HepG2 (cell line): ENCODE results near the gene HS6ST2. TPM values are rescaled to one million over a fixed set of nuclear protein-coding genes. Genes with fewer than 3 reads are reported as not detected.

Source experiments
- BHLHE40 ChIP-seq: IDR thresholded peaks from 2 replicates; pipeline ENCODE4 v1.6.1; 2011; ENCODE audit warnings: low read length, improper control_type of control experiment
- CAMTA2 ChIP-seq: sonication (generic); formaldehyde crosslinking; IDR thresholded peaks from 2 replicates; pipeline ENCODE4 v1.4.0; 2020; ENCODE audit warnings: mild to moderate bottlenecking, missing genetic modification reagents, borderline replicate concordance
- KLF11 ChIP-seq: IDR thresholded peaks from 2 replicates; pipeline ENCODE4 v1.6.1; 2016; ENCODE audit warnings: missing compliant biosample characterization
- PLRG1 ChIP-seq: fragments of 450-650 bp; conservative IDR thresholded peaks from 2 replicates; pipeline ENCODE4 v1.6.1; 2016
- SATB2 ChIP-seq: sonication (generic); formaldehyde crosslinking; IDR thresholded peaks from 2 replicates; pipeline ENCODE4 v1.5.0; 2020; ENCODE audit warnings: missing genetic modification reagents
- SOX6 ChIP-seq, 2 experiments: fragments of 450-650 bp in 1 of 2; sonication (generic) in 1 of 2; formaldehyde crosslinking in 1 of 2; IDR thresholded peaks; 2 replicates each; pipeline versions ENCODE4 v1.4.0 to v1.6.1; 2017 to 2020; ENCODE audit warnings: antibody characterized with exemption in 1 of 2, mild to moderate bottlenecking in 1 of 2, missing genetic modification reagents in 1 of 2
- SP2 ChIP-seq: sonication (generic); formaldehyde crosslinking; IDR thresholded peaks from 2 replicates; pipeline ENCODE4 v1.5.1; 2020; ENCODE audit warnings: mild to moderate bottlenecking, missing genetic modification reagents
- ZIK1 ChIP-seq: sonication (generic); formaldehyde crosslinking; IDR thresholded peaks from 2 replicates; pipeline ENCODE4 v1.5.0; 2020; ENCODE audit warnings: mild to moderate bottlenecking, low read depth, missing genetic modification reagents, borderline replicate concordance
- ZNF230 ChIP-seq: sonication (generic); formaldehyde crosslinking; IDR thresholded peaks from 2 replicates; pipeline ENCODE4 v1.4.0; 2020; ENCODE audit warnings: mild to moderate bottlenecking, missing genetic modification reagents
- ZNF660 ChIP-seq: sonication (generic); formaldehyde crosslinking; IDR thresholded peaks from 2 replicates; pipeline ENCODE4 v1.5.1; 2020; ENCODE audit warnings: mild to moderate bottlenecking, low read depth, missing genetic modification reagents, borderline replicate concordance
- polyA plus RNA-seq, 8 experiments: library from polyadenylated mRNA; depleted of rRNA in 3 of 8; stranded (reverse) in 7 of 8; unstranded in 1 of 8; fragments of >200 nt; fragmentation: Illumina TruSeq in 4 of 8; extraction: Trizol in 4 of 8; gene quantifications; 2 replicates each; pipeline versions ENCODE4 v1.2.1 to v1.2.3, GENCODE V29; 2011 to 2016; ENCODE audit warnings: low read depth in 4 of 8, missing spikeins in 1 of 8, mixed read lengths in 1 of 8; ENCODE audit not compliant: insufficient read depth in 1 of 8
- total RNA-seq, 5 experiments: library from RNA; depleted of rRNA; stranded (reverse); fragments of >200 nt; fragmentation: Illumina TruSeq; extraction: Trizol; gene quantifications; 2 replicates each; pipeline ENCODE4 v1.2.3, GENCODE V29; 2016; ENCODE audit warnings: low read depth in 1 of 5
- TF ChIP-seq, protein P1 (sequence below): sonication (generic); formaldehyde crosslinking; IDR thresholded peaks from 2 replicates; pipeline ENCODE4 v1.5.1; 2020; ENCODE audit warnings: mild to moderate bottlenecking, missing genetic modification reagents, borderline replicate concordance
- TF ChIP-seq, protein P2 (sequence below): sonication (generic); formaldehyde crosslinking; IDR thresholded peaks from 2 replicates; pipeline ENCODE4 v1.8.0; 2022; ENCODE audit warnings: missing genetic modification reagents, mild to moderate bottlenecking, borderline replicate concordance
- TF ChIP-seq, protein P3 (sequence below): sonication (generic); formaldehyde crosslinking; IDR thresholded peaks from 2 replicates; pipeline ENCODE4 v1.5.0; 2020; ENCODE audit warnings: mild to moderate bottlenecking, missing genetic modification reagents, borderline replicate concordance
- TF ChIP-seq, protein P4 (sequence below): sonication (generic); formaldehyde crosslinking; IDR thresholded peaks from 2 replicates; pipeline ENCODE4 v1.4.0; 2020; ENCODE audit warnings: mild to moderate bottlenecking, low read depth, missing genetic modification reagents

The HS6ST2 gene
- total and polyA plus RNA-seq, 2 of the 13 experiments (the other 11 are each of a cell fraction or from before 2014, with no cell fraction given), result 0.05 TPM; not detected in 1

DNA sequence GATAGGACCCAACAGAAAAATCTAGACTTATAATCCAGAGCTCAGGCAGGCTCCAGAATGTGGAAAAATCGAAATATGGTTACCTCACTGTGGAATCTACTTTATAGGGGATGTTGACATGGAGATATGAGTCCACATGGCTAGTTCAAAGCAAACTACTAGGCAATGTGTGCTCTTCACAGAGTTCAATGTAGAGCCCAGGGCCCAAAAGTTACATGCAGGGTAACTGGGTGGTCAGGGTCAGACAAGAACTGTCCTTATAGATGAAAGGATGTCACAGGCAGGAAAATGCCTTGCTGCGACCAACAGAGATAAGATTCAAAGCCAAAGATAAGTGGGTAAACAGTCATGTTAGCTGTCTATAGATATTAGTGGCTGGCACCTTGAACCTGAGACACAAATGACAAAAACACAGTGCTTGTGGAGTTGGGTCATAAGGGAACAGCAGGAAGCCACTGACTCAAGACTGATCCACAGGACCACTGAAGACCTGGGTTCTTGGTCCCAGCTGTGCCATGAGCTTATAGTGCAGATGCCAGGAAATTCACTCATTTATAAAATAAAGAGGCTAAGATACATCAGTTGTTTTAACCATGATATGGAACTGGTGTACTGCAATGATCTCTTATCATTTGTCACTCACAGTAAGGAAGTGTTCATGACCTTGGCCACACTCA is 367.9 kb downstream of the HS6ST2 start (continued):
- TF ChIP-seq, protein P1, sequence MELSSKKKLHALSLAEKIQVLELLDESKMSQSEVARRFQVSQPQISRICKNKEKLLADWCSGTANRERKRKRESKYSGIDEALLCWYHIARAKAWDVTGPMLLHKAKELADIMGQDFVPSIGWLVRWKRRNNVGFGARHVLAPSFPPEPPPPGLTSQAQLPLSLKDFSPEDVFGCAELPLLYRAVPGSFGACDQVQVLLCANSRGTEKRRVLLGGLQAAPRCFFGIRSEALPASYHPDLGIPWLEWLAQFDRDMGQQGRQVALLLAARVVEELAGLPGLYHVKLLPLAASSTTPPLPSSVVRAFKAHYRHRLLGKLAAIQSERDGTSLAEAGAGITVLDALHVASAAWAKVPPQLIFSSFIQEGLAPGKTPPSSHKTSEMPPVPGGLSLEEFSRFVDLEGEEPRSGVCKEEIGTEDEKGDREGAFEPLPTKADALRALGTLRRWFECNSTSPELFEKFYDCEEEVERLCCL (CRISPR knock-in tag), result no peak
- TF ChIP-seq SP2 (CRISPR knock-in tag) (no peak), ZNF230 (CRISPR knock-in tag) (no peak), BHLHE40 (no peak), KLF11 (CRISPR knock-in tag) (peak; percentile 86; the same call in 1 of the 2 replicates), SATB2 (no peak), PLRG1 (no peak), CAMTA2 (no peak), ZNF660 (CRISPR knock-in tag) (no peak), SOX6 (IDR thresholded peaks at IDR 0.05) (no peak), SOX6 (CRISPR knock-in tag; IDR thresholded peaks at IDR 0.05) (peak; percentile 99), ZIK1 (CRISPR knock-in tag) (no peak)
- TF ChIP-seq, protein P2, sequence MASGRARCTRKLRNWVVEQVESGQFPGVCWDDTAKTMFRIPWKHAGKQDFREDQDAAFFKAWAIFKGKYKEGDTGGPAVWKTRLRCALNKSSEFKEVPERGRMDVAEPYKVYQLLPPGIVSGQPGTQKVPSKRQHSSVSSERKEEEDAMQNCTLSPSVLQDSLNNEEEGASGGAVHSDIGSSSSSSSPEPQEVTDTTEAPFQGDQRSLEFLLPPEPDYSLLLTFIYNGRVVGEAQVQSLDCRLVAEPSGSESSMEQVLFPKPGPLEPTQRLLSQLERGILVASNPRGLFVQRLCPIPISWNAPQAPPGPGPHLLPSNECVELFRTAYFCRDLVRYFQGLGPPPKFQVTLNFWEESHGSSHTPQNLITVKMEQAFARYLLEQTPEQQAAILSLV (CRISPR knock-in tag), result no peak
- TF ChIP-seq, protein P3, sequence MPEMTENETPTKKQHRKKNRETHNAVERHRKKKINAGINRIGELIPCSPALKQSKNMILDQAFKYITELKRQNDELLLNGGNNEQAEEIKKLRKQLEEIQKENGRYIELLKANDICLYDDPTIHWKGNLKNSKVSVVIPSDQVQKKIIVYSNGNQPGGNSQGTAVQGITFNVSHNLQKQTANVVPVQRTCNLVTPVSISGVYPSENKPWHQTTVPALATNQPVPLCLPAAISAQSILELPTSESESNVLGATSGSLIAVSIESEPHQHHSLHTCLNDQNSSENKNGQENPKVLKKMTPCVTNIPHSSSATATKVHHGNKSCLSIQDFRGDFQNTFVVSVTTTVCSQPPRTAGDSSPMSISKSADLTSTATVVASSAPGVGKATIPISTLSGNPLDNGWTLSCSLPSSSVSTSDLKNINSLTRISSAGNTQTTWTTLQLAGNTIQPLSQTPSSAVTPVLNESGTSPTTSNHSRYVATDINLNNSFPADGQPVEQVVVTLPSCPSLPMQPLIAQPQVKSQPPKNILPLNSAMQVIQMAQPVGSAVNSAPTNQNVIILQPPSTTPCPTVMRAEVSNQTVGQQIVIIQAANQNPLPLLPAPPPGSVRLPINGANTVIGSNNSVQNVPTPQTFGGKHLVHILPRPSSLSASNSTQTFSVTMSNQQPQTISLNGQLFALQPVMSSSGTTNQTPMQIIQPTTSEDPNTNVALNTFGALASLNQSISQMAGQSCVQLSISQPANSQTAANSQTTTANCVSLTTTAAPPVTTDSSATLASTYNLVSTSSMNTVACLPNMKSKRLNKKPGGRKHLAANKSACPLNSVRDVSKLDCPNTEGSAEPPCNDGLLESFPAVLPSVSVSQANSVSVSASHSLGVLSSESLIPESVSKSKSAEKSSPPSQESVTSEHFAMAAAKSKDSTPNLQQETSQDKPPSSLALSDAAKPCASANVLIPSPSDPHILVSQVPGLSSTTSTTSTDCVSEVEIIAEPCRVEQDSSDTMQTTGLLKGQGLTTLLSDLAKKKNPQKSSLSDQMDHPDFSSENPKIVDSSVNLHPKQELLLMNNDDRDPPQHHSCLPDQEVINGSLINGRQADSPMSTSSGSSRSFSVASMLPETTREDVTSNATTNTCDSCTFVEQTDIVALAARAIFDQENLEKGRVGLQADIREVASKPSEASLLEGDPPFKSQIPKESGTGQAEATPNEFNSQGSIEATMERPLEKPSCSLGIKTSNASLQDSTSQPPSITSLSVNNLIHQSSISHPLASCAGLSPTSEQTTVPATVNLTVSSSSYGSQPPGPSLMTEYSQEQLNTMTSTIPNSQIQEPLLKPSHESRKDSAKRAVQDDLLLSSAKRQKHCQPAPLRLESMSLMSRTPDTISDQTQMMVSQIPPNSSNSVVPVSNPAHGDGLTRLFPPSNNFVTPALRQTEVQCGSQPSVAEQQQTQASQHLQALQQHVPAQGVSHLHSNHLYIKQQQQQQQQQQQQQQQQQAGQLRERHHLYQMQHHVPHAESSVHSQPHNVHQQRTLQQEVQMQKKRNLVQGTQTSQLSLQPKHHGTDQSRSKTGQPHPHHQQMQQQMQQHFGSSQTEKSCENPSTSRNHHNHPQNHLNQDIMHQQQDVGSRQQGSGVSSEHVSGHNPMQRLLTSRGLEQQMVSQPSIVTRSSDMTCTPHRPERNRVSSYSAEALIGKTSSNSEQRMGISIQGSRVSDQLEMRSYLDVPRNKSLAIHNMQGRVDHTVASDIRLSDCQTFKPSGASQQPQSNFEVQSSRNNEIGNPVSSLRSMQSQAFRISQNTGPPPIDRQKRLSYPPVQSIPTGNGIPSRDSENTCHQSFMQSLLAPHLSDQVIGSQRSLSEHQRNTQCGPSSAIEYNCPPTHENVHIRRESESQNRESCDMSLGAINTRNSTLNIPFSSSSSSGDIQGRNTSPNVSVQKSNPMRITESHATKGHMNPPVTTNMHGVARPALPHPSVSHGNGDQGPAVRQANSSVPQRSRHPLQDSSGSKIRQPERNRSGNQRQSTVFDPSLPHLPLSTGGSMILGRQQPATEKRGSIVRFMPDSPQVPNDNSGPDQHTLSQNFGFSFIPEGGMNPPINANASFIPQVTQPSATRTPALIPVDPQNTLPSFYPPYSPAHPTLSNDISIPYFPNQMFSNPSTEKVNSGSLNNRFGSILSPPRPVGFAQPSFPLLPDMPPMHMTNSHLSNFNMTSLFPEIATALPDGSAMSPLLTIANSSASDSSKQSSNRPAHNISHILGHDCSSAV (CRISPR knock-in tag), result no peak
- TF ChIP-seq, protein P4, sequence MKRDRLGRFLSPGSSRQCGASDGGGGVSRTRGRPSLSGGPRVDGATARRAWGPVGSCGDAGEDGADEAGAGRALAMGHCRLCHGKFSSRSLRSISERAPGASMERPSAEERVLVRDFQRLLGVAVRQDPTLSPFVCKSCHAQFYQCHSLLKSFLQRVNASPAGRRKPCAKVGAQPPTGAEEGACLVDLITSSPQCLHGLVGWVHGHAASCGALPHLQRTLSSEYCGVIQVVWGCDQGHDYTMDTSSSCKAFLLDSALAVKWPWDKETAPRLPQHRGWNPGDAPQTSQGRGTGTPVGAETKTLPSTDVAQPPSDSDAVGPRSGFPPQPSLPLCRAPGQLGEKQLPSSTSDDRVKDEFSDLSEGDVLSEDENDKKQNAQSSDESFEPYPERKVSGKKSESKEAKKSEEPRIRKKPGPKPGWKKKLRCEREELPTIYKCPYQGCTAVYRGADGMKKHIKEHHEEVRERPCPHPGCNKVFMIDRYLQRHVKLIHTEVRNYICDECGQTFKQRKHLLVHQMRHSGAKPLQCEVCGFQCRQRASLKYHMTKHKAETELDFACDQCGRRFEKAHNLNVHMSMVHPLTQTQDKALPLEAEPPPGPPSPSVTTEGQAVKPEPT, result no peak
